ACC112 (cell line): ENCODE data around the gene SCN4A.
A peak's percentile ranks its signal among the peaks of the same experiment; 100 is the strongest.
"Not testable (repeated sequence)": the region's sequence is repeated elsewhere in the genome, so short reads cannot be mapped to it uniquely, and the experiment has no call there.

Experiments used
- H2AFZ ChIP-seq: fragments of 200-600 bp; sonication (generic); one replicate; pipeline ENCODE4 v1.6.0; 2017; ENCODE audit warnings: antibody characterized with exemption, low read length; ENCODE audit not compliant: unreplicated experiment
- H3K27ac ChIP-seq: fragments of 200-600 bp; sonication (generic); 2 replicates; pipeline ENCODE4 v1.5.1; 2014; ENCODE audit warnings: low read depth, mild to moderate bottlenecking, antibody characterized with exemption, low read length, moderate library complexity
- H3K27me3 ChIP-seq: fragments of 200-600 bp; sonication (generic); 2 replicates; pipeline ENCODE4 v1.6.1; 2014; ENCODE audit warnings: mild to moderate bottlenecking, antibody characterized with exemption, low read length, moderate library complexity, mixed read lengths; ENCODE audit not compliant: insufficient read depth
- H3K36me3 ChIP-seq: fragments of 200-600 bp; sonication (generic); 2 replicates; pipeline ENCODE4 v1.6.1; 2016; ENCODE audit warnings: mild to moderate bottlenecking, antibody characterized with exemption, low read length, moderate library complexity, mixed read lengths; ENCODE audit not compliant: insufficient read depth
- H3K4me1 ChIP-seq: fragments of 200-600 bp; sonication (generic); one replicate; pipeline ENCODE4 v1.6.1; 2016; ENCODE audit warnings: low read length, mixed read lengths; ENCODE audit not compliant: insufficient read depth, unreplicated experiment, control insufficient read depth
- H3K4me3 ChIP-seq: fragments of 200-600 bp; sonication (generic); 2 replicates; pipeline ENCODE4 v1.5.1; 2014; ENCODE audit warnings: mild to moderate bottlenecking, low read depth, low read length
- H3K79me2 ChIP-seq: fragments of 200-600 bp; sonication (generic); one replicate; pipeline ENCODE4 v1.6.0; 2016; ENCODE audit warnings: low read length; ENCODE audit not compliant: control insufficient read depth, unreplicated experiment, insufficient read depth

The SCN4A gene

DNA sequence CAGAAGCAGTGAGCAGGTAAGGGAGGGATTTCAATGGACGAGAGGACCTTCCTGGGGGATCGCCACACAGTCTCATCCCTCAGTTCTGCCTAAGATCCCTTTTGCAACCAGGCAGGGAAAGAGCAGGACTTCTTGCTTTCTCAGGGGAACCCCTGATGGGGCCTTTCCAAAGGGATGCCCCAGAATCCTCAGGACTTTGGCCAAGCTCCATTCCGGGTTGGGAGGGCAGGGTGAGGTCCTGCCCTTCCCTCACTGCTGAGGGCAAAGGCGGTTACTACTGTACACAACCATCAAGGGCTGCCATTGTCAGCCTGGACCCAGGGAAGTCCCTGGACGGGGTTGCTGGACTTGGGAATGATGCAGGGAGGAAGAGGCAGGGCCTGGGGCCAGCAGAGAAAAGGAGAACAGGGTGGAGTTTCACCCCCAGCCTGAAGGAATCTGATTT lies 35.1 kb upstream of the SCN4A start:
- H3K4me1 ChIP-seq = peaks cover 49% of the 10 kb centered on the region
- H3K4me3 ChIP-seq = no peak overlapping the region
- H3K36me3 ChIP-seq = no peaks in the 10 kb centered on the region
- H3K27me3 ChIP-seq = no peaks in the 10 kb centered on the region
- H2AFZ ChIP-seq = peak overlapping the region; percentile 85
- H3K27ac ChIP-seq = no peak overlapping the region
- no peaks in the 10 kb centered on the region for H3K79me2 ChIP-seq

DNA sequence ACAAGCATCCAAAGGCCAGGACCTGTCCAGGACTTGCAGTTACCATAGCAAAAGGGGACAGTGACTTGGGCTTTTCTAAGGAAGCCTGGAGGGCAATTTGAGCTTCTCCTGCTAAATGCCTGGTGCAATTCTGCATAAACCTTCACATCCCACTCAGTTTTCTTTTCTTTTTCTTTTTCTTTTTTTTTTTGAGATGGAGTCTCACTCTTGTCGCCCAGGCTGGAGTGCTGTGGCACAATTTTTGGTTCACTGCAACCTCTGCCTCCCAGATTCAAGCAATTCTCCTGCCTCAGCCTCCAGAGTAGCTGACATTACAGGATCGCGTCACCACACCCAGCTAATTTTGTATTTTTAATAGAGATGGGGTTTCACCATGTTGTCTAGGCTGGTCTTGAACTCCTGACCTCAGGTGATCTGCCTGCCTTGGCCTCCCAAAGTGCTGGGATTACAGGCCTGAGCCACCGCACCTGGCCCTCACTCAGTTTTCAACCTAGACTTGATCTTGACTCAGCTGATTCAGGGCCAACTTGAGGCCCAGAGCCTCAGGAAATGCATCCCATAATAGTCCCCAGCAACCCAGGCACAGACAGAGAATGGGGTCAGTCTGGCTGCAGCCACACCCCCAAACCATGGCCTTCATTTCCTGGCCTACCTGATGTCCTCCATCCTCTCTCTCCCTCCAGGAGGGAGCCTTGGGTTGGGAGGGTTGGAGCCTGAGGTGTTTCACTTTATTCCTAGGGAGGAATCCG lies 34.5 kb upstream of the SCN4A start:
- H3K4me3 ChIP-seq, H3K36me3 ChIP-seq, H3K27me3 ChIP-seq, H3K27ac ChIP-seq, H3K79me2 ChIP-seq: not testable (repeated sequence)
- peak overlapping the region; percentile 85 for H2AFZ ChIP-seq
- H3K4me1 ChIP-seq = peaks cover 50% of the 10 kb centered on the region

DNA sequence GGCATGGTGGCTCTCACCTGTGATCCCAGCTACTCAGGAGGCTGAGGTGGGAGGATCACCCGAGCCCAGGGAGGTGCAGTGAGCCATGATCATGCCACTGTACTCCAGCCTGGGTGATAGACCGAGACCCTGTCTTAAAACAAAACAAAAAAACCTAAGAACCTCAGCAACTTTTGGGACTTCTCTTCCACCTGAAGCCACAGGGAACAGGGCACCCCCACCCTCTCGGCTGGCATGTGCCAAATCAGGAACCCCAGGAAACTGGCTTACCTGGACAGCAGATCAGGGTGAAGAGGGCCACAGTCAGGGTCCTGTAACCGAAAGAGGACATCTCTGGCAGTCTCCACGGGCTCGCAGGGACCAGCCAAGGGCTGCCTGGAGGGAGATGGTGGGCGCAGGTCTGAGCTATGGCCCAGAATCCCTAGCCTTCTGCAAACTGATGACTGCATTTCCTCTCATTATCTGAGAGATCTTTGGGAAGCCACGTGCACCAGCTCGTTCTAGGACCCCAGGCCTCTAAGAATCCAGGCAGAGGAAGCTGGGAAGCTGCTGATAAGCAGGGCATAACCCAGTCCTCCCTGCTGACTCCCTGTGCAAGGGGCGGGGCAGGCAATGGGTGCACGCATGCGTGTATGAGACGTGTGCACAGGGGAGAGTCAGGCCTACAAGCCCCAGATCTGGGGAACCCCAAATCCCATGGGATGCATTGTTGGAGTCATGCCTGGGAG lies 33.8 kb upstream of the SCN4A start:
- H2AFZ ChIP-seq = no peak overlapping the region
- H3K4me1 ChIP-seq = peaks cover 57% of the 10 kb centered on the region
- no peak overlapping the region for H3K27ac ChIP-seq
- no peaks in the 10 kb centered on the region for H3K79me2 ChIP-seq
- H3K4me3 ChIP-seq = peak overlapping the region; percentile 58
- H3K36me3 ChIP-seq = no peaks in the 10 kb centered on the region
- H3K27me3 ChIP-seq = no peaks in the 10 kb centered on the region

DNA sequence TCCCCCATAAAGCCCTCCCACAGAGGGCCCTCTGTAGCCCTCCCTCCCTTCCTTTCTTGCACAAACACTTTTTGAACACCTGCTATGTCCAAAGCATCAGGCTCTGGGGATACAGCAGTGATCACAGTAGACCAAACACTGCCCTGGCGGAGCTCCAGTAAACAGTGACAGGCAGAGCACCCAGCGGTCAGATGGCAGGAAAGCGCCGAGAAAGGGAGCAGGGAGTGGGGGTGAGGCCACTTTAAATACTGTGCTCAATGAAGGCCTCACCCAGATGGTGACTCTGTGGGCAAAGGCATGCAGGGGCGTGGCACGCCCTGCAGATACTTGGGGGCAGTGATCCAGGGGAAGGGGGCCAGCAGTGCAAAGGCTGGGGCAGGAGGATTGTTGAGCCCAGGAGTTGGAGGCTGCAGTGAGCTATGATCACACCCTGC lies 33.0 kb upstream of the SCN4A start:
- no peak overlapping the region for H2AFZ ChIP-seq

DNA sequence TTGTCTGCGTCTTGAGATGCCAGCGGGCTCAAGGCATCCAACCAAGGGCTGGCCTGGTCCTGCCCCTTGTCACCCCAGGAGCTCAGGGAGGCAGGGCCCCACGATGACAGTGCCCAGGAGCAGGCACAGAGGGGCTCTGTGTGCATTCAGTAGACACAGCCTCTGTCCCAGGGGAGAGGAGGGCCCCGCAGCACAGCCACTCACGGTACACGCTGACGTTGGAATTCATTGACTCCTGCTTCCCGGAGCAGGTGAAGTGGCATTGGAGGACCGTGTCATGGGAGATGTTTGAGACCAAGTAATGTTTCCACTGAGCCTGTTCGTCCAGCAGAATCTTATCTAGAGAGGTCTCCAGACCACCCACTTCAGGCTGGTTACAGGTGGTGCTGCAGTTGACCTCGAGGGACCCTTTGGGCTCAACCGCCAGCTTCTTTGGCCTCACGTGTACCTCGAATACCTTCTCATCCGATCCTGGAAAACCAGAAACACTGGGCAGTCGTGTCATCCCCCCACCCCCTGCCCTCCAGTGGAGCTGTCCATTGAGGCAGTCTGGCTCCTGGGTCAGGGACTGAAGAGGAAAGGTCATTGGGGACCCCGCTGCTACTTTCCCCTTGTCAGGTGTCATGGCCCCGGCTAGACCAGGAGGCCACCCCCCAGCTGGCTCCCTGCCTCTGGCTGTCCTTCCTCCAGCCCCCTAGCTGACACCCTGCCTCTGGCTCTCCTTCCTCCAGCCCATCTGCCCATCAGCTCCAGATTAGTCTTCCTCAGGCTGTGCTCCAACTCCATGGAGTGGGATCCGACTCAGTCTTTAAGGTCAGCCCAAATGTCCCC lies 32.4 kb upstream of the SCN4A start:
- Histone ChIP-seq H3K27me3 (no peaks in the 10 kb centered on the region), H3K4me3 (peak overlapping the region; percentile 44; the same call in 1 of the 2 replicates), H3K36me3 (no peaks in the 10 kb centered on the region), H3K79me2 (no peaks in the 10 kb centered on the region), H3K27ac (no peak overlapping the region), H3K4me1 (peaks cover 57% of the 10 kb centered on the region), H2AFZ (no peak overlapping the region)

More for the DNA sequence above, 33.0 kb upstream of the SCN4A start:
- Histone ChIP-seq H3K4me3 (peak overlapping the region; percentile 44; the same call in 1 of the 2 replicates), H3K27me3 (no peaks in the 10 kb centered on the region), H3K79me2 (no peaks in the 10 kb centered on the region), H3K27ac (no peak overlapping the region), H3K36me3 (no peaks in the 10 kb centered on the region), H3K4me1 (peaks cover 59% of the 10 kb centered on the region)

DNA sequence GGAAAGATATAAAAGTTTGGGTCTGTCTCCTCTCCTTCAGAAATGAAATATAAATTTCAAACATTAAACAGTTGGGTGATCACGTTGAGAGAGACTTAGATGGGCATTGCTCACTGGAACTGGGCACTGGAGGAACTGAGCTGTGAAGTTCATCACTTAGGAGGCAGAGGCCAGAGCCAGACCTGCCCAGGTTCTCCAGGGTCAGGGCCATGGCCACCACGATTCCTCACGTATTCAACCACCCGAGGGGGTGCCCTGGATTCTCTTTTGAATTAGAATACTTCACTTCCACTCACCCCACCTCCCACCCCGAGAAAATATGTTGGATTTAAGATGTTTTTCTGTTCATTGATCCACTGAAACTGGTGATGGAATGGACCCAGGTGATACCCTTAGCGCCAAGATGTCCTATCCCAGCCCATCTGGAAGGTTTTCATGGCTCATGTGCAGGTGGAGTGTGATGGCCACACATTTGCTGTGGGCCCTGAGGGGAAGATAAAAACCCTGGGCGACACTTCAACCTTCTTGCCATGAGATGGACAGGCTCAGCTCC lies 31.6 kb upstream of the SCN4A start:
- no peaks in the 10 kb centered on the region for H3K27me3 ChIP-seq
- peaks cover 49% of the 10 kb centered on the region for H3K4me1 ChIP-seq
- H3K27ac ChIP-seq = no peak overlapping the region
- no peak overlapping the region for H3K4me3 ChIP-seq
- H2AFZ ChIP-seq = no peak overlapping the region
- no peaks in the 10 kb centered on the region for H3K79me2 ChIP-seq
- H3K36me3 ChIP-seq = no peaks in the 10 kb centered on the region

DNA sequence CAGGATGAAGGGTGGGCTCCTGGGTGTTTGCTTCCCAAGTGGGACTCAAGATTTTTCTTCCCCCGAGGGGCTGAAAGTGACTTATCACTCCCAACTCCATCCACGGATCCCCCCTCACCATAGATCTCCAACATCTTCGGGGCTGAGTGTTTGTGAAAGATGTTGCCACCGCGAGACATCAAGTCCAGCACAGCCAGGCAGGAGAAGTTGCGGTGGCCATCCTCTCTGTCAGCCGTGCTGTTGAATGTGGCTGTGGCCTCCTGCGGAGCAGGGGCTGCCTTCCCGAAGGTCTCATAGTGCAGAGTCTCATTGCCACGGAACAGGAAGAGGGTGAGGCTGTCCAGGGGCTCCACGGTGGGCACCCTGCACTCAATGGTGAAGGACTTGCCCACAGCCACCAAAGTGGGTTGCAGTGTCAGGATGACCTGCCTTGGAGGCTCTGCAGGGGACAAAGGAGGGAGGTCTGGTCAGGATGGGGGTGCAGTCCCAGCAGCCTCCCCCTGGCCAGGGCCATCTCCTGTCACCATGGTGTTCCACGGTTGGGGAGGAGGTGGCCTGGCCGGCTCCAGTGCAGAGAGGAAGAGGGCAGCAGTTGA lies 30.9 kb upstream of the SCN4A start:
- Histone ChIP-seq H3K79me2 (no peaks in the 10 kb centered on the region), H3K4me3 (no peak overlapping the region), H2AFZ (no peak overlapping the region), H3K4me1 (peaks cover 42% of the 10 kb centered on the region), H3K36me3 (no peaks in the 10 kb centered on the region), H3K27me3 (no peaks in the 10 kb centered on the region), H3K27ac (no peak overlapping the region)

DNA sequence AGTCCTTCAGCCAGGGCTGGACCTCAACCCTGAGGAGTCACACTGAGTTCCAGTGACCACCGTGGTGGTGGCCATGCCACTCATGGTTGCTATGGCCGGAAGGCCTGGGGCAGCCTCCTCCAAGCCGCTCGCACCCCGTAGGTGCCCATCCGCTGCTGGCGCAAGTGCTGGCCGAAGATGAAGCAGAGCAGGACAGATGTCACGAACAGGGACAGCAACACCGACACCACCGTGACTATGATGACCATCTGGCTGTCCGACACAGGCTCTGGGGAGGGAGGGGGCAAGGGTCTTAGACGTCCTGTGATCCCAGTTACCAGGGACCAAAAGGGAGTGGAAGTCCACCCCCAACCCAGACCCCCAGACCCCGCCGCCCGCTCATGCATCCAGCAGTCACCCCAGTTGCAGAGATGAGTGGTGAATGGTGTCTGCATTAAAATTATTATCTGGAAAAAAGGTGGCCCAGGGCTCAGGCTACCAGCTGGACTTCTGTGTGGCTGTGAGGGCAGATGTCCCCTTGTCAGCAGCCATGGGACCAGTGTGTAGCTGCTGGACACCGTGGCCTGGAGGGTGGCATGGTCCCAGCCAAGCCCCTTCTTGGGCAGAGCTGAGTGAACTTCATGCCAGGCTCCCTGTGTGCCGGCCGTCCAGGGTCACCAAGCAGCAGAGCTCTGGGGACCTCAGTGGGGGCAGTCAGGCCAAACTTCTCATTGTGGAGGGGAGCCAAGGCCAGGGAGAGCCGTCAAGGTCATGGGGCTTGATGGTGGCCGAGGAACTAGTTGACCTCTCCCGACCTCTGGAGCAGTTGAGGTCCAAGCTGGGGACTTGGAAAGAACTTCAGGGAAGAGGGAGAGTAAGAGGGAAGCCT lies 30.2 kb upstream of the SCN4A start:
- Histone ChIP-seq H3K4me1 (peaks cover 37% of the 10 kb centered on the region), H3K27ac (no peak overlapping the region), H3K27me3 (peaks cover 2% of the 10 kb centered on the region; the same call in 1 of the 2 replicates), H3K79me2 (no peaks in the 10 kb centered on the region), H3K36me3 (no peaks in the 10 kb centered on the region), H2AFZ (no peak overlapping the region), H3K4me3 (no peak overlapping the region)

DNA sequence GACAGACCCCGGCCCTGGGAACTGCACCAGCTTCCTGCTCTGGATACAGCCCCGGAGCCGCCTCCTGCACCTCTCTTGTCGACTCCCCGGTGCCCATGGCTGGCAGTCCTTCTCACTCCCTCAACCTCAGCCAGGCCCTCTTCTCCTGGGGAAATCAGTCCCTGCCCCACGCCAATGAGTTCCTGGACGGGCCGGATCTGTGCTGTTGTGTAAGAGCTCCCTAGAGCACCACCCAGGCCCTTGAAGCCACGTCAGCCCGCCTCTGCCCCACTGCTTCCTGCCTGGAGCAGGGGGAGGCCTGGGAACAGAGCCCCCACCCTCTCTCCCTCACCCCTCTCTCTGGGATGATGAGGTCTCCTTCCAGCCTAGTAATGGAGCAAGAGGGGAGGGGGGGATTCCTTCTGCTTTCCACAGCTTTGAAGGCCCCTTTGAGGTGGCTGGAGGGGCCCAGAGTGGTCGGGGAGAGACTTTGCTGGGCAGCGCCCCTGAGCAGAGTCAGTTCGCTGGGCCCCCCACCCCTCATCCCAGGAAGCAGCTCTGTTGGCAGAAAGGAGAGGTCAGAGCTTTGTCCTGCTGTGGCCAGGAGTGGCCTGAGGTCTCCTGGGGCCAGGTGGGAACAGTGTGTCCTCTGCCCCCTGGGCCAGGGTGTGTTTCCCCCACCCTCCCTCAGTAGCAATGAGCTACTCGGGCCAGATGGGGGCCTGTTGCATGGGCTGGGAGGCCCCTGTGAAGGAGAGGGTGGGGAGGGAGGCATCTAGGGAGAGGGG lies 29.2 kb upstream of the SCN4A start:
- H3K27me3 ChIP-seq = peaks cover 11% of the 10 kb centered on the region; the same call in 1 of the 2 replicates
- H3K4me1 ChIP-seq = peaks cover 29% of the 10 kb centered on the region
- no peak overlapping the region for H3K4me3 ChIP-seq
- peak overlapping the region; percentile 55 for H3K27ac ChIP-seq
- no peaks in the 10 kb centered on the region for H3K79me2 ChIP-seq
- no peak overlapping the region for H2AFZ ChIP-seq
- H3K36me3 ChIP-seq = no peaks in the 10 kb centered on the region
